Cardiac atrium fibroblast (primary cell): ENCODE results near the gene INSYN2A. TPM values are rescaled to one million over a fixed set of nuclear protein-coding genes. Genes with fewer than 3 reads are reported as not detected.

Experiments
- total RNA-seq: library from RNA; depleted of rRNA; stranded (reverse); fragments of >200 nt; gene quantifications from 2 replicates; pipeline ENCODE4 v1.2.3, GENCODE V29; 2015

The INSYN2A gene, protein sequence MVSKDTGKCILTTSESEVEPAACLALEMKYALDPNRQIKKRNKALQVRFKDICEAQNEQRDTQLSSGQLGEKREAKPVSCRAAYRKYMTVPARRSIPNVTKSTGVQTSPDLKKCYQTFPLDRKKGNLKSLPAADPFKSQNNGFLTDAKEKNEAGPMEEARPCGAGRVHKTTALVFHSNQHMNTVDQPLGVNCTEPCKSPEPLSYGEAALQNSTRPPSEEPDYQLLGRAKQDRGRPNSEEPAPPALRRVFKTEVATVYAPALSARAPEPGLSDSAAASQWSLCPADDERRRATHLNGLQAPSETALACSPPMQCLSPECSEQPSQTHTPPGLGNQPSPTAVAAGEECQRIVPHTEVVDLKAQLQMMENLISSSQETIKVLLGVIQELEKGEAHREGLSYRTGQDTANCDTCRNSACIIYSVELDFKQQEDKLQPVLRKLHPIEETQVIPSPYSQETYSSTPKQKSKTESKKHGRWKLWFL
- total RNA-seq: not detected in 2 replicates

GRCh38 chr10:127196282-127197153, at the start of gene INSYN2A:
INSYN2A (minus strand) TSS chr10:127196591; CDS start chr10:127176395, 20,196 bp downstream.

